COLO668 (cell line): ENCODE measurements around the gene RBP3.

ENCODE experiments used
- DNase-seq: peaks from one replicate; lab custom pipeline; 2025; ENCODE audit not compliant: unreplicated experiment; lab: John Stamatoyannopoulos, UW

RBP3 gene

DNA sequence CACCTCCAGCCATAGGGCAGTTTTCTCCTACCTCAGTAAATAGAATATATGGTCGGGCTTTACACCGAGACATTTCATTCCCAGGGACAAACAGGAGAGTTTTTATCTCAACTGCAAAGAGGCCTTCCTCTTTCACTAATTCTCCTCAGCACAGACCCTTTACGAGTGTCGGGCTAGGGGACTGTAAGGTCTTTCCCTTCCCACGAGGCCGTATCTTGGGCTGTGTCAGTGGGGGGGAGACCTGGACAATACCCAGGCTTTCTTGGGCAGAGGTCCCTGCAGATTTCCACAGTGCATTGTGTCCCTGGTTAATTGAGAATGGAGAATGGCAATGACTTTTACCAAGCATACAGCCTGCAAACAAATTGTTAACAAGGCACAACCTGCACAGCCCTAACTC is 49.1 kb downstream of the RBP3 start:
- DNase-seq: no peak

DNA sequence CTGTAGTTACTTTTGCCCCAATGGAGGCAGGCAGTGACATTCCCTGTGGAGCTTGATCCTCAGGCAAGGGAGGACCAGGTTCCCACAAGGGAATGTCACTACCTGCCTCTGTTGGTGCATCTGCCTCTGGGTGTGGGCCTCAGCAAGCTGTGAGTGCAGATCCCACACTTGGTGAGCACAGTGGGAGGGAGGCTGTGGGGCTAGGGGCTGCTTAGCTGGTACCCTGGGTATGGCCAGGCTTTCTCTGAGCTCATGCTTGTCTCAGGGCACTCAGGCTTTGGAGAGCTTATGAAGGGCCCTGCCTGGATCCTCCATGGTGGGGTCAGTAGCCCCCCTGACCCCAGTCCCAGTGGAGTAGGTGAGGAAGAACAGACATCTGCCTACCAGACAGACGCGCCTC is 52.1 kb downstream of the RBP3 start:
- no peak for DNase-seq

GRCh38 chr10:47400786-47401185 is 52.6 kb downstream of the RBP3 start:
- DNase-seq: no peak

GRCh38 chr10:47401210-47401609 is 53.0 kb downstream of the RBP3 start:
- no peak for DNase-seq

DNA sequence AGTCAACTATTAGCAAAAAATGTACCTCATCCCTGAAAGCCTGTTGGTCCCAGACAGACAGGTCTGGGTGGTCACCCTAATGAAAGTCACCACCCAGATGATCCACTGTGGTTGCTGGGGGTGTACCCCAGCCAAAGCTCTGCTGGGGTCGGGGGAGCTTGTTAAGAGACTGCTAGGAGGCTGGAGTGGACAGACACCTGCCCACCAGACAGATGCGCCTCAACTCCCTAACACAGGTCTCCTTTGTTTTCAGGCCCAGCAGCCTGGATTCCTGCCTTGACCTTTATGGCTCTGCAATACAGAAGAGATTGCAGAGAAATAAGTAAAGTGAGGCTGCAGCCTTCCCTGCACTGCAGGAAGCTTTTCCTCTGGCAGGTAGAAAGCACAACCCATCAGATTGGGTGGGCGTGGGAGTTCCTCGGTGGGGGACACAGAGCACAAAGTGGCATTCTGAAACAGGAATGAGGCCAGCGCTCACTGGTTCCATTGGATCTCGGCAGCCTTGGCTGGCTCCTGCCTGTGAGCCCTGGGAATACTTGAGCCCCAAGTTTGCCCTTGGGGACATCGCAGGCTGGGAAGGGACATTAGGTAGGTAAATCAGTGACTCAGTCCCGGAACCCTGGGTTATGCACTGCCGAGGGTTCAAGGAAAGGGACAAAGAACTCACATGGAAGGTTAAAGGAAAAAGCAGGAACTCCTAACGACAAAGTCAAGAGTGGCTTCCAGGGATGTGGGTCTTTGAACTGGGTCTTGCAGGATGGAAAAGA is 53.9 kb downstream of the RBP3 start:
- DNase-seq: no peak

DNA sequence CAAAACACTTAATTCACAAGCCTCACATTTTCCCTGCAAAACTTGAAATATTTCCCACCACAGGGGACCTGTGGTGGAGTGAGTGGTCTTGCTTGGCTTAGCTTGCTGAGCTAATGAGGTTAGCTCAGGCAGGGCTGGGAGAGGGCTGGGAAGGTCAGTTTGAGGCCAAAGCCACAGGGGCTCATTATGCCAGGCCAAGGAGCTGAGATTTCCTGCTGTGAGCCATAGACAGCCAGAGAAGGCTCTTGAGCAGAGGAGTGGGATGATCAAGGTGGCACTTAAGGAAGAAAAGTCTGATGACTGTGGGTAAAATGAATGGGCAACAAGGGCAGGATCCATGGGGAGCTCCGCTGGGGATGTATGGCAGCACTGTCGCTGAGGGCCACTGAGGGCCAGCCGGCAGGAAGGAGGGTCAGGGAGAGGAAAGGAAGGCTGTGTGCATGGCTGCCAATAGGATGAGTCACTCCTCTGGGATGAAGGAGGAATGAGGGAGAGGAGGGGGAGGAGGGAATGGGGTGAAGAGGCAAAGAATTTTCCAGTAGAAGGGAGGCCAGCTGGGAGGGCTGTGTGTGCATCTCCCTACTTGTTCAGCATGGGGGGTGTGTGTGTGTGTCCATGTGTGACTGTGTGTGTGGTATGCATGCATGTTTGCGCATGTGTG is 54.6 kb downstream of the RBP3 start:
- no peak for DNase-seq

DNA sequence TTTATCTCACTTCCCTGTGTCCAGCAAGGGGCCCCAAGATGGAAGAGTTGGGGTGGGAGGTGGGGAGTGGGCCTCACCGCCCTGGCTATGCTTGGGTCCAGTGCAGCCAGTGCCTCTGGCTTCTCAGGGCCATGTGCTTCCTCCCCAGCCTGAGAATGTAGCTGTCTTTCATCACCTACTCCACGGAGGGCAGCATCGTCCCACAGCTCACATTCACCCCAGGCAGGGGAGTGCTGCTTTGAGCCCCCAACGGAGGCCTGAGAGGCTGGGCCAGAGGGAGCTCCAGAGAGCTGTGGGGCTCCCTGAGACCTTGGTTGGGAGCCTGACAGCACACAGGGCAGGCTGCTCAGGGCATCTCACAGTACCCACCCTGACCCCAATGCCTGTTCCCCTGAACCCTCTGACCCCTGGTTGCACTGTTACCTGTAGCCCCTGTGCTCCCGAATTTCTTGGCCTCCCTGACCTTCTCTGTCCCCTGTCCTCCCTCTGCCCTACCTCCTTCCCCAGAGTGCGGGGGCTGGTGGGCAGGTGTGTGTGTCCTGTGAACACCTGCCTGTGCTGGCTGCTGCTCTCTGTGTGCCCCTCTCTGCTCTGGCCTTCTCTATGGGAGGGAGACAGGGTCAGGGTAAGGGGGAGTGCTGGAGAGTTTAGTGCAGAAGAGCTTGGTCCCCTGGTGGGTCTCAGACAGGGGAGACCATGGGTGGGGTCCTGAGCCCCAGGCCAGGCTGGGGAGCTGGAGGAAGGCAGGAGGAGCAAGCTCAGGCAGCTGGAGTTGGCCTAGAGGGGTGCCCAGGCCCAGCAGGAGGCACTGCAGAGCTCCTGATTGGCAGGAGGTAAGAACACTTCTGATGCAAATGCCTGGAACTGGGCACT is 55.5 kb downstream of the RBP3 start:
- no peak for DNase-seq

GRCh38 chr10:47404446-47404845 is 56.3 kb downstream of the RBP3 start:
- no peak for DNase-seq

- no peak for DNase-seq
Measured at GRCh38 chr10:47404937-47405336, 56.8 kb downstream of the RBP3 start.

GRCh38 chr10:47405857-47406547 is 57.8 kb downstream of the RBP3 start:
- DNase-seq: no peak

GRCh38 chr10:47406548-47406869 is 58.3 kb downstream of the RBP3 start:
- no peak for DNase-seq

DNA sequence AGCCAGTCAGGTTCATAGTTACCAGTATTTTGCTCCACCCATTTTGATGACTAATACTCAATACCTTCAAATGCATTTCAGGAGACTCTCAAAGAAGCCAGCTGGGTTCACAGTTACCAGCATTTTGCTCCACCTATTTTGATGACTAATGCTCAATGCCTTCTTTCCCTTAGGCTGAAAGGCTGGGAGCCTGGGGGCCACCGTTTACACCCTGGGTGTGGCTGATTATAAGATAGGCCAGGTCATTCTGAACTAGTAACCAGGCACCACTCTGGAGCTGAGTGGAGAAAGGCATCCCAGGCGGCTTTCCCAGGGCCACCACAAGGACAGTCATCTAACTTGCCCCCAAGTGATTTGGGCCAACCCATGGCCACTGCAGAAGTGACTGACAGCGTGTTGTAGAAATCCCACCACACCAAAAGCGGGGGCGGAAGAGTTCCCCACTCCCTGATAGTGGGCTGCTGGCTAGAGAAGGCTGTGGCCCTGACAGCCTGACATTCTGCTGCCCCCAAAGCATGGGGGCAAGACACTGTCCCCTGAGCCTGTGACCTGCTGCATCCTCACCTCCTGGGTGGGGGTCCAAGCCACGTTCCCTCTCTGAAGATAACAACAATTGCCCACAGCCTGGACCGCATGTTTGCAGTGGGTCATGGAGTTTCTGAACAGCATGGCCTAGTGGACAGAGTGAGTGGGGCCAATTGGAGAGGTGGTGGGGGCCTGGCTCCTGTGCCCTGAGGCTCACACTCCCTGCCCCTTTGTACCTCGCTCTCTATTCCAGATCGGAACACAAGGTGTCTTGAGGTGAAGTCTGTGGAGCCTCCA is 58.9 kb downstream of the RBP3 start:
- DNase-seq: peak; percentile 29
